Dedifferentiated amniotic fluid mesenchymal stem cell (primary cell): Measurements from ENCODE around the gene MARVELD3.
"Not testable (repeated sequence)": the region's sequence is repeated elsewhere in the genome, so short reads cannot be mapped to it uniquely, and the experiment has no call there.

Experiments
- DNase-seq: peaks from one replicate; pipeline ENCODE4 v3.0.0-alpha.2; 2016; ENCODE audit errors: extremely low spot score

MARVELD3 gene

GRCh38 chr16:71626018-71626857 is at the start of gene MARVELD3:
Gene MARVELD3, plus strand, starts transcription at chr16:71626184. Its CDS starts 46 bp downstream, at chr16:71626230.
- DNase-seq: no peak

DNA sequence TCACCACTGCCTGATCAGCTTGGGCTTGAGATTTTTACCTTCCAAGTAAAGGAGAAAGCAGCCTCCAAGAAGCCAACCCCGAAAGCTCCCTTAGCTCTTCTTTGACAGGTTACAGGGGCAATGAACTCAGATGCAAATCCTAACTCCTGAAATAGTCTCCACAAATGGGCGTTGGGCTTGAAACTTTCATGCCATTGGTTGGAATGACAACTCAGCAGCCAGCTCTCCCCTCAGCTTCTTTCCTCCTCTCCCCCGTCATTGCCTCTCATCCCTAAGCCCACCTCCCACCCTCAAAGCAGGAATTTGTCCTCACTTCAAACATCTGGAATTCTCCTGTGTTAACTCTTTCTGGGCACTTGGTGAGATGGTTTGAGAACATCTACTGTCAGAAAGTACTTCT is 49.0 kb upstream of the MARVELD3 start, which contains the start of gene TAT:
Gene TAT, minus strand, starts transcription at position 122 of the 400 bp plus-strand sequence. CDS start 677 bp downstream, outside the sequence.
- DNase-seq: no peak

DNA sequence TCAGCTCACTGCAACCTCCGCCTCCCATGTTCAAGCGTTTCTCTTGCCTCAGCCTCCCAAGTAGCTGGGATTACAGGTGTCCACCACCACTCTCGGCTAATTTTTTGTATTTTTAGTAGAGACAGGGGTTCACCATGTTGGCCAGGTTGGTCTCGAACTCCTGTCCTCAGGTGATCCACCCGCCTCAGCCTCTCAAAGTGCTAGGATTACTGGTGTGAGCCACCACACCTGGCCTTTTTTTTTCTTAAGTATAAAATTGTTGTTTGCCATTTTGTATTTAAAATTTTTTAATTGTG is 43.5 kb upstream of the MARVELD3 start:
- not testable (repeated sequence) for DNase-seq

DNA sequence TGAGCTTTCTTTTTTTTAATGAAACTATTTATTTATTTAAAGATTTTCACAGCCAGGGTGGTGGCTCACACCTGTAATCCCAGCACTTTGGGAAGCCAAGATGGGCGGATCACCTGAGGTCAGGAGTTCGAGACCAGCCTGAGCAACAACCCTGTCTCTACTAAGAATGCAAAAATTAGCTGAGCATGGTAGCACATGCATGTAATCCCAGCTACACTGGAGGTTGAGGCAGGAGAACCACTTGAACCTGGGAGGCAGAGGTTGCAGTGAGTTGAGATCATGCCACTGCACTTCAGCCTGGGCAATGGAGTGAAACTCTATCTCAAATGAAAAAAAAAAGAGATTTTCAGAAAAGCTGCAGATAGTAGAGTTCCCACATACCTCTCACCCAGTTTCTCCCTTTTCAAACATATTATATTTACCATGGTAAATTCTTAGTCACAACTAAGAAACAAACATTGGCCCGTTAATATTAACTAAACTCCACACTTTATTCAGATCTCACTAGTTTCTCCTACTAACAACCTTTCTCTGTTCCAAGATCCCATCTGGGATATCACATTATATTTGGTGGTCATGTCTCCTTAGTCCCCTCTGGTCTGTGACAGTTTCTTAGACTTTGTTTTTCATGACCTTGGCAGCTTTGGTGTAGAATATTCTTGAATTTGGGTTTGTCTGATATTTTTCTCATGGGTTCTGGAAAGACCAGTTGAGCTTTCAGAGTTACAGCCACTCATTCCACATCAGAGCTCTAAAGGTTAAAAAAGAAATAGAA is 41.3 kb upstream of the MARVELD3 start:
- DNase-seq: no peak

DNA sequence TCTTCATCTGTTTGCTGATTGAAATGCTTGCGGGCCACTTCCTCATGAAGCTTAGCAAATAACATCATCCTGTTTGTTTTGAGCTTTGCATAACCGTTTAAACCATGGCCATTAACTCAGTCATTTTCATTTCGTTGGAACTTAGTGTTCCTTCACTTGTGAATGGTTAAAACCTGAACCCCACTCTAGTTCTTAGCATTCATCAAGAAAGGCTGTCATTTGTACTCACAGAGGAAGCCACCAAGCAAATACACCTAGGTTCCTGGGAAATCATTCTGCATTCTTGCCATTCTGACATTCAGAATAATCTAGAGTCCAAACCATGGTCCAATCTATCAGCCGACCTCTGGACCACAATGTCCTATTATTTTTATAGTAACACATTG is 40.7 kb upstream of the MARVELD3 start:
- DNase-seq: no peak

DNA sequence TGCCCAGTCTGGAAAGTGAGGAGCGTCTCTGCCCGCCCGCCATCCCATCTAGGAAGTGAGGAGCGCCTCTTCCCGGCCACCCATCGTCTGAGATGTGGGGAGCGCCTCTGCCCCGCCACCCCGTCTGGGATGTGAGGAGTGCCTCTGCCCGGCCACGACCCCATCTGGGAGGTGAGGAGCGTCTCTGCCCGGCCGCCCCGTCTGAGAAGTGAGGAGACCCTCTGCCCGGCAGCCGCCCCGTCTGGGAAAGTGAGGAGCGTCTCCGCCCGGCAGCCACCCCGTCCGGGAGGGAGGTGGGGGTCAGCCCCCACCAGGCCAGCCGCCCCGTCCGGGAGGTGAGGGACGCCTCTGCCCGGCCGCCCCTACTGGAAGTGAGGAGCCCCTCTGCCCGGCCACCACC is 36.6 kb upstream of the MARVELD3 start:
- not testable (repeated sequence) for DNase-seq

- DNase-seq: not testable (repeated sequence)
Measured at GRCh38 chr16:71590071-71590470, 35.9 kb upstream of the MARVELD3 start.

DNA sequence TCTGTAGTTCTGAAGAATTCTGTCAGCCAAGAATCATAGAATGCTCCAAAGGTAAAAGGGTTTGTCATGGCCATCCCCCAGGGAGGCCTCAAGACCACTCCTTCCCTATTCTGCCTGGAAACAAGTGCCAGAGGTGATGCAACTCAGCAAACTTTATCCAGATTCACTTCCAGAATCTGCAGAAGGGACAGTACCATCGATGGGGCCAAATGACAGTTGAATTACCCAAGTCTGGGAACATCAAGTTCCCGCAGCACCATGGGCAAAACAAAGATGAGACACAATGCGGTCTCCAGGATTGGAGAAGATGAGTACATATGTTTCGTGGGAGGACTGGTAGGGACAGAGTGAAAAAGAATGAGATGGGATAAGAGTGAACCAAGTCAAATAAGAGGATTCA is 35.4 kb upstream of the MARVELD3 start:
- no peak for DNase-seq

GRCh38 chr16:71591917-71592316 is 34.1 kb upstream of the MARVELD3 start:
- DNase-seq: no peak

GRCh38 chr16:71593048-71593999 is 32.7 kb upstream of the MARVELD3 start:
- no peak for DNase-seq

DNA sequence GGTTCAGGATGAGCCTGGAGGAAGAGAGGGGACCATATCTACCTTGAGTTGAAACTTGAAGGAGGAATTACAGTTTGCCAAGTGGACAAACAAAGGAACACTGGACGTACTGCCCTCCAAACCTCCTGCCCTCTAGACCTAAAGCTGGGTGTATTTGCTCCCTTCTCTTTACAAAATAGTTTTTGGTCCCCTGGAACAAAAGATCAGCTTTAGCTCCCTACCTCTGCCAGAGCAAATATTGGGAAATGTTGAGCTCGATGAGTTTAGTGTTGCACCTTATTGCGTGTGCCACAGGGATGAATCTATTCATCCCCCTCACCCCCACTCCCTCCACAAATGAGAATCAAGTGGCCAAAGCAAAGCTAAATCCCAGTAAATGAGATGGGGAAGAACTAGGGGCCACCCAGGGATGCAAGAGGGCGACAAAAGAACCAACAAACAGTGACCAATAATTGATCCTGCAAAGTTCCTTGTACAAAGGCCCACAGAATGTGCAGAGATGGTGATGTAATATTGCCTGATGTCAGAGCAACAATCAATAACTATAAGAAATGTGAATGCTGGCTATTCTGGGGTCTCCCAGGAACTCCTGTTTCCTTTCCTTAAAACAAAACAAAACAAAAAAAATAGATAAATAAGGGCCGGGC is 31.9 kb upstream of the MARVELD3 start:
- no peak for DNase-seq

DNA sequence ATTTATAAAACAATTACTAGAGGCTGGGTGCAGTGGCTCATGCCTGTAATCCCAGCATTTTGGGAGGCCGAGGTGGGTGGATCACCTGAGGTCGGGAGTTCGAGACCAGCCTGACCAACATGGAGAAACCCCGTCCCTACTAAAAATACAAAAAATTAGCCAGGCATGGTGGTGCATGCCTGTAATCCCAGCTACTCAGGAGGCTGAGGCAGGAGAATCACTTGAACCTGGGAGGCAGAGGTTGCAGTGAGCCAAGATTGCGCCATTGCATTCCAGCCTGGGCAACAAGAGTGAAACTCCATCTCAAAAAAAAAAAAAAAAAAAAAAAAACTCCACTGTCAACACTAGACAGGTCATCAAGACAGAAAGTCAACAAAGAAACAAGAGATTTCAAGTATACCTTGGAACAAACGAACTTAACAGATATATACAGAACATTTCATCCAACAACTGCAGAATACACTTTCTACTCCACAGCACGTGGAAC is 30.6 kb upstream of the MARVELD3 start:
- not testable (repeated sequence) for DNase-seq

- not testable (repeated sequence) for DNase-seq
Measured at GRCh38 chr16:71598426-71598825, 27.6 kb upstream of the MARVELD3 start.

DNA sequence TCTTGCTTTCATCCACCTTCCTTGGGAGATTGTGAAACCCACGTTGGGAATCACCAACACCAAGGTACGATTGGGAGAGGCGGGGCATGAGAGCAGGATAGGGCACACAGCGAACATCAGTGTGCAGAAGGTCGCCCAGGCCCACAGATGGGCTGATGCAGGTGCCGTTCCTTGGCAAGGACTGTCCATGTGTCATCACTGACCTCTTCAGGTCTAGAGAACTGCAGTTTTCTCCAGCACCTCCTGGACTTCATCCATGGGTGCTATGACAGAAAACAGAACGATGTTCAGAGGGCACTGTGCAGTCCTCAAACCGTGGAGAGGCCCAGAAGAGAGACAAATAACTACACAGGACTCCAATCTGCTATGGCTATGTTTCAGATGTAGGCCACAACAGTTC is 25.2 kb upstream of the MARVELD3 start:
- no peak for DNase-seq

- no peak for DNase-seq
Measured at GRCh38 chr16:71609066-71609465, 16.9 kb upstream of the MARVELD3 start.

DNA sequence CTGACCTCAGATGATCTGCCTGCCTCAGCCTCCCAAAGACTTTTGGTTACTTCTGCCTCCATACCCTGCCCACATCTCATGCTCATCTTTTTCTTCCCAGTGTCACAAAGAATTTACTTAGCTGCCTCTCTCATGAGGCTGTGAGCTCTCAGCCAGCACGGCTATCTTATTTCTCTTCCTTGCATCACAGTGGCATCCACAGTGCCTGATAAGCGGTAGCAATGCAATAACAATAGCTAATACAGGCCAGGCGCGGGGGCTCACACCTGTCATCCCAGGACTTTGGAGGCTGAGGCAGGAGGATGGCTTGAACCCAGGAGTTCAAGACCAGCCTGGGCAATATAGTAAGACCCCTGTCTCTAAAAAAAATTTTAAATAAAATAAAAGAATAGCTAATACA is 15.5 kb upstream of the MARVELD3 start:
- DNase-seq: no peak

- peak; percentile 37 for DNase-seq
Measured at GRCh38 chr16:71610936-71611871, 14.8 kb upstream of the MARVELD3 start.

- not testable (repeated sequence) for DNase-seq
Measured at GRCh38 chr16:71614956-71615355, 11.0 kb upstream of the MARVELD3 start.

GRCh38 chr16:71618429-71618828 is 7.6 kb upstream of the MARVELD3 start:
- no peak for DNase-seq

- no peak for DNase-seq
Measured at GRCh38 chr16:71622088-71622487, 3.9 kb upstream of the MARVELD3 start.
